Activated T-cell treated with anti-CD3 and anti-CD28 coated beads for 1 hour (primary cell): ENCODE data around the gene CDC25B.
A peak's percentile ranks its signal among the peaks of the same experiment; 100 is the strongest.

Source experiments
- DNase-seq: peaks from one replicate; pipeline ENCODE4 v3.0.0-alpha.2; 2020; ENCODE audit warnings: low read depth

CDC25B gene

GRCh38 chr20:3804254-3804751 is 8.2 kb downstream of the CDC25B start:
- no peak for DNase-seq

DNA sequence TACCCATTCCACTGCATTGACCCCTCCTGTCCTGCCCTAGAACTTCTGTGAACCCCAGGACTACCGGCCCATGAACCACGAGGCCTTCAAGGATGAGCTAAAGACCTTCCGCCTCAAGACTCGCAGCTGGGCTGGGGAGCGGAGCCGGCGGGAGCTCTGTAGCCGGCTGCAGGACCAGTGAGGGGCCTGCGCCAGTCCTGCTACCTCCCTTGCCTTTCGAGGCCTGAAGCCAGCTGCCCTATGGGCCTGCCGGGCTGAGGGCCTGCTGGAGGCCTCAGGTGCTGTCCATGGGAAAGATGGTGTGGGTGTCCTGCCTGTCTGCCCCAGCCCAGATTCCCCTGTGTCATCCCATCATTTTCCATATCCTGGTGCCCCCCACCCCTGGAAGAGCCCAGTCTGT is 8.7 kb downstream of the CDC25B start:
- DNase-seq, result no peak

- no peak for DNase-seq
These were observed 12.4 kb downstream of the CDC25B start for GRCh38 chr20:3808544-3808943.

DNA sequence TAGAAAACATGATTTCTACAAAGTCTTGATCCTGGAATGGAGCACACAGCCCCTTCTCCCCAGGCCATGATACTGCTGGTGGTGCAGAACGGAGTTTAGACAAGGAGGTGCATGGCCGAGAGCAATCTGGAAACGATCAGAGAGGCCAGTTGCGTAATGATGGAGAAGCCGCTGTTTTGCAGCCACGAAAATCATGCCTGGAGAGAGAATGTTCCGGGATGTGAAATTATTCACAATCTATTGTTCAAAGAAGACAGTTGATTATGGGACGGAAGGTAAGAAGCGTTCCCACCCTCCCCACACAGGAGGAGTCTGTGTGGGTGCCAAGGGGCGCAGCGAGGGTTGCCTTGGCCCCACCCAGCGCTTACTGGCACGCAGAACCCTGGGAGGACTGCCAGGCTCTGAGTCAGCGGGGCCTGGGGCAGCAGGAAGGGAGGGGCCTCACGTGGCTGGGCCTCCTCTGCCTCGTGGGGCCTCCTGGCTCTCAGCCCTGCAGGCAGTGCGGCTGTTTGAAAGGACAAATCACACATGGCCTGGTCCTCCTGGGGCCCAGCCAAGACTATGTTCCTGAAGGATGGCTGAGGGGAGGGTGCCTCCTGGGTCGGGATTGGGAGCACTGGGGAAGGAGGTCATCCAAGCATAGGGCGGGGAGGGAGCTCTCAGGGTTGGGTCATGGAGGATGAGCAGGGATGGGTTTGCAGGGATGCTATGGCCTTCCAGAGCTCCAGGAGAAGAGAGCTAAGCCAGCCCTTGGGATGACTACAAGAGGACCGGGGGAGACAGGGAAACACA is 15.6 kb downstream of the CDC25B start:
- peak; percentile 90 for DNase-seq

DNA sequence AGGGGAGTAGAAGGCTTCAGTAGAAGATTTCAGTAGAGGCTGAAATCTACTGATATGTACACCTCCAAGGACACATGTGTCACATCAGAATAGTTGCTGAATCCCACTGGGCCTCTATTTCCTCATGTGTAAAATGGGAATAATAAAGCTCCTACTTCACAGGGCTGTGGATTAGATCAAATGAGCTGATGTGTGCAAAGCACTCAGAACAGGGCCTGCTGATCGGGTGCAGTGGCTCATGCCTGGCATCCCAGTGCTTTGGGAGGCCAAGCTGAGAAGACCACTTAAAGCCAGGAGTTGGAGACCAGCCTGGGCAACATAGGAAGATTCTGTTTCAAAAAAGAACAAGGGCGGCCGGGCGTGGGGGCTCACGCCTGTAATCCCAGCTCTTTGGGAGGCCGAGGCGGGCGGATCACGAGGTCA is 16.2 kb downstream of the CDC25B start:
- no peak for DNase-seq

- no peak for DNase-seq
These were observed 17.1 kb downstream of the CDC25B start for GRCh38 chr20:3812975-3813847.

DNA sequence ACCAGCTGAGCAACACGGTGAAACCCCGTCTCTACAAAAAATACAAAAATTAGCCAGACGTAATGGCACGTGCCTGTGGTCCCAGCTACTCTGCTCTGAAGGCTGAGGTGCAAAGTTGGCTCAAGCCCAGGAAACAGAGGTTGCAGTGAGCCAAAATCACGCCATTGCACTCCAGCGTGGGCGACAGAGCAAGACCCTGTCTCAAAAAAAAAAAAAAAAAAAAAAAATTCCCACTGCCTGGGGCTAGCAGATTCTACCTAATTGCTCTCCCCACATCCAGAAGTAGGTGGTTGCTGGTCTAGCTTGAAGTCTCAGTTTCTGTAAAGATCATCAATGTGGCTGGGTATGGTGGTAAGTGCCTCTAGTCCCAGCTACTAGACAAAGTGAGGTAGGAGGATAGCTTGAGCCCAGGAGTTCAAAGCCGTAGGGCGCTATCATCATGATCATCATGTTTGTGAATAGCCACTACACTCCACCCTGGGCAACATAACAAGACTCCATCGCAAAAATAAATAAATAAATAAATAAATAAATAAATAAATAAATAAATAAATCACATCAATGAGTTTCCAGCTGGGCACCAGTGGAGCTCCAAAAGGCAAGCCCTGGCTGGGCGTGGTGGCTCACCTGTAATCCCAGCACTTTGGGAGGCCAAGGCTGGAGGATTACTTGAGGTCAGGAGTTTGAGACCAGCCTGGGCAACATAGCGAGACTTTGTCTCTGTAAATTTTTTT is 17.9 kb downstream of the CDC25B start:
- DNase-seq, result no peak

- no peak for DNase-seq
These were observed 18.9 kb downstream of the CDC25B start for GRCh38 chr20:3814928-3815495.

DNA sequence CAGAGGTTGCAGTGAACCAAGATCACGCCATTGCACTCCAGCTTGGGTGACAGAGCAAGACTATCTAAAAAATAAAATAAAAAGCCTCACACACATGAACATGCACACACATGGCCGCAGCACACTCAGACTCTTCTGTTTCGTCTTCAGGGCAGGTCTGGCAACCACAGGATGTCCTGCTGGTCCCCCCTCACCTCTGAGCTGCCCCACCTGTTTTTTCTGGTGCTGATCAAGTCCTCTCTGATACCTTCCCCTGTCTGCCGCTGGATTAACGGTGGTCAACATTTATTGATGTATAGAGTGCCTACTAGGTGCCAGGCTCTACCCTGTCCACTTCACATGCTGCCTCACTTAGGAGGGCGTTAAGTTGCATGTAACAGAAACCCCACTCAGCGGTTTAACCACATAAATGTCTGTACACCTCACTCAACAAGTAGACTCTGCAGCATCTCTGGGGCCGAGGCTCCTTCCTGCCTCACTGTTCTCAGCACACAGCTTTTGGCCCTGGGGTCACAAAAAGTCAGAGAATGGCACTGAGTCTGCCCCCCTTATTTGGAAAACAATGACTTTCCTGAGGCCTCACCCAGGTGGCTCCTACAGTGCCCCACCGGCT is 19.7 kb downstream of the CDC25B start:
- DNase-seq, result no peak

GRCh38 chr20:3818155-3819151 is 22.3 kb downstream of the CDC25B start:
- no peak for DNase-seq

GRCh38 chr20:3819411-3820047 is 23.4 kb downstream of the CDC25B start:
- no peak for DNase-seq

GRCh38 chr20:3820048-3820900 is 24.2 kb downstream of the CDC25B start, which contains the start of gene AP5S1:
AP5S1 (plus strand) TSS chr20:3820547; CDS start chr20:3822118, 1,571 bp downstream.
- peak; percentile 78 for DNase-seq

DNA sequence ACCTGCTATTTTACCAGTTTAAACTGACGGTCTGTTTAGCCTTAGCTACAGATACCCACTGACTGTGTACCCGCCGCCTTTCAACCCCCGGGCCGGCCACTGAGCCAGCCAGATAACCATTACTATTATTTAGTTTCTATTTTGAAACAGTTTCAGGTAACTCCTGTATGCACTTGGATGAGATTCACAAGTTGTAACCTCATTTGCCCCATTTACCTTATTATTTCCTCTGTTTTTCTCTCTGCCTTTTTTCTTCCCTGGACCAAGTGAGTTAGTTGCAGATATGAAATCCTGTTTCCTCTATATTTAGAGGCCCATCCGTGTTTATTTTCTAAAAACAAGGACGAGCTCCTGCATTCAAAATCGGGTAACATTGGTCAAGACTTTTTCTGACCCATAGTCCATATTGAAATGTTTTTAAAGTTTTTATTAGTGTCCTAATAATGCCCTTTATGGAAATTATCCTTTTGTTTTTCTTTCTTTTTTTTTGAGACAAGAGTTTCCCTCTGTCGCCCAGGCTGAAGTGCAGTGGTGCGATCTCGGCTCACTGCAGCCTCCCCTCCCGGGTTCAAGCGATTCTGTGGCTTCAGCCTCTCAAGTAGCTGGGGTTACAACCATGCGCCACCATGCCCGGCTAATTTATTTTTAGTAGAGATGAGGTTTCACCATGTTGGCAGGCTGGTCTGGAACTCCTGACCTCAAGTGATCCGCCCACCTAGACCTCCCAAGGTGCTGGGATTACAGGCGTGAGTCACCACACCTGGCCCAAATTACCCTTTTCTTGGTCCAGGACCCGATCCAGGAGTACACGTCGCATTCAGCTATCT is 25.0 kb downstream of the CDC25B start:
- no peak for DNase-seq

DNA sequence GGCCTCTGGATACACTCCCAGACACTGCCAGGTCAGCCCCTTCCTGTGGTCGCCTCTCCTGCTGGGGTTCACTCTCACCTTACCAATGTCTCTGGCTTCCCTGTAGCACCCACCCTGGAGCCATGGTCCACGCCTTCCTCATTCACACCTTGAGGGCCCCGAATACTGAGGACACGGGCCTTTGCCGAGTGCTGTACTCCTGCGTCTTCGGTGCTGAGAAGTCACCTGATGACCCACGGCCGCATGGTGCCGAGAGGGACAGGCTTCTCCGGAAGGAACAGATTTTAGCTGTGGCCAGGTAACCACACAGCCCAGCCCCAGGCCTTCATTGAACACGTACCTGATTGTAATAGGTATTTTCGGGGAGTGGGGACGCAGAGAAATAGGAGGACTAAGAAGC is 25.9 kb downstream of the CDC25B start:
- DNase-seq, result no peak

DNA sequence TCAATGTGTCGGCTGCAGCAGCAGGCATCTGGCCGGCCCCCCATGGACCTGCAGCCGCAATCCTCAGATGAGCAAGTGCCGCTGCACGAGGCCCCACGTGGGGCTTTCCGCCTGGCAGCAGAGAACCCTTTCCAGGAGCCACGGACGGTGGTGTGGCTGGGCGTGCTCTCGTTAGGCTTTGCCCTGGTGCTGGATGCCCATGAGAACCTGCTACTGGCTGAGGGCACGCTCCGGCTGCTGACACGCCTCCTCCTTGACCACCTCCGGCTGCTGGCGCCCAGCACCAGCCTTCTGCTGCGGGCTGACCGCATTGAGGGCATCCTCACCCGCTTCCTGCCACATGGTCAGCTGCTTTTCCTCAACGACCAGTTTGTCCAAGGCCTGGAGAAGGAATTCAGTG is 27.8 kb downstream of the CDC25B start:
- DNase-seq, result no peak

DNA sequence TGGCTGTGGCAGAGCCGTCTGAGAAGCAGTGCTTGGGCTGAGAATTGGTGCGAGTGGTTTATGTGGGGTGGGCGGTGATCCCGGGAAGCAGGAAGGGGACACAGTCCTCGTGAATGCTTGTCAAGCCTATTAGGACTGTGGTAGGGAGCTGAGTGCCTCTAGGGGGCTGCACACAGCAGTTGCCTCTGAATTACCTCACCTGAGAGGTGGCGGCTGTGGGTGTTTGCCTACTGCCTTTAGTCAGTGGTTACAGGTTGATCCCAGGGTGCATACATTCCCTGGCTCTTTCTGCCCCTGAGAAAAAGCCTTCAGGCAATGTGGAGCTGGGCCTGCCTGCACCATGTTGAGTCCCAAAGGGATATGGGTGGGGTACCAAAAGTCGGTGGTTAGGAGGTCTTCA is 29.4 kb downstream of the CDC25B start:
- no peak for DNase-seq

- DNase-seq, result no peak
These were observed 30.3 kb downstream of the CDC25B start for GRCh38 chr20:3826420-3826819.

DNA sequence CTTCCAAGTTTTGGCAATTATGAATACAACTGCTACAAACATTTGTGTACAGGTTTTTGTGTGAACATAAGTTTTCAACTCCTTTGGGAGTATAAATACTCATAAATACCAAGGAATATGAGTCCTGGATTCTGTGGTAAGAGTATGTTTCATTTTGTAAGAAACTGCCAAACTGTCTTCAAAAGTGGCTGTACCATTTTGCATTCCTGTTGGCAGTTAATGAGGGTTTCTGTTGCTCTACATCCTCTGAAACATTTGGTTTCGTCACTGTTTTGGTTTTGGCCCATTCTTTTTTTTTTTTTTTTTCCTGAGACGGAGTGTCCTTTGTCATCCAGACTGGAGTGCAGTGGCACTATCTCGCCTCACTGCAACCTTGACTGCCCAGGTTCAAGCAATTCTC is 32.7 kb downstream of the CDC25B start:
- no peak for DNase-seq
